CD4-positive, alpha-beta T cell treated with Interleukin-15 for 4 hours (primary cell): Measurements from ENCODE around the gene KIF18B.
A peak's percentile ranks its signal among the peaks of the same experiment; 100 is the strongest.

Experiments
- DNase-seq: peaks from one replicate; pipeline ENCODE4 v3.0.0-alpha.2; 2020; ENCODE audit warnings: low spot score

Gene KIF18B

GRCh38 chr17:44947461-44948314 is at the start of gene KIF18B:
Gene KIF18B, minus strand, starts transcription at chr17:44947773. Its CDS starts 11,429 bp downstream, at chr17:44936344.
- peak; percentile 92 for DNase-seq

DNA sequence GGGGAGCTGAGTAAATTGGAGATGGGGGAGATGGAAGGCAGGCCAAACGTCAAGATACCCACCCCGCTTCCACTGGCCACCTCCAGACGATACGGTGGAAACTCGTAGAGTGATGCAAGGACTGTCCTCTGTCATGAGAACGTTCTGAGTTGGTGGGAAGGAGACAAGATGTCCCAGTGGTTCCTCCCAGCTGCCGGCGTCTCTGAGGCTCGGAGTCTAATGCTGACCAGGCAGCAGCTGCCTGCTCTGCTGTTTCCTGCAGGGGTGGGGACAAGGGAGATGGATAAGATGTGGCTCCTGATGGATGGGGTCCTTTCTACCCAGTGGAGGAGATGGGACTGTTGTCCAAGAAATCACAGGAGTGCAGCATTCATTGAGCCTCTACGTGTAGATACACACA is 48.7 kb upstream of the KIF18B start:
- DNase-seq: no peak

- no peak for DNase-seq
These were observed 47.9 kb upstream of the KIF18B start for GRCh38 chr17:44995436-44996001.

DNA sequence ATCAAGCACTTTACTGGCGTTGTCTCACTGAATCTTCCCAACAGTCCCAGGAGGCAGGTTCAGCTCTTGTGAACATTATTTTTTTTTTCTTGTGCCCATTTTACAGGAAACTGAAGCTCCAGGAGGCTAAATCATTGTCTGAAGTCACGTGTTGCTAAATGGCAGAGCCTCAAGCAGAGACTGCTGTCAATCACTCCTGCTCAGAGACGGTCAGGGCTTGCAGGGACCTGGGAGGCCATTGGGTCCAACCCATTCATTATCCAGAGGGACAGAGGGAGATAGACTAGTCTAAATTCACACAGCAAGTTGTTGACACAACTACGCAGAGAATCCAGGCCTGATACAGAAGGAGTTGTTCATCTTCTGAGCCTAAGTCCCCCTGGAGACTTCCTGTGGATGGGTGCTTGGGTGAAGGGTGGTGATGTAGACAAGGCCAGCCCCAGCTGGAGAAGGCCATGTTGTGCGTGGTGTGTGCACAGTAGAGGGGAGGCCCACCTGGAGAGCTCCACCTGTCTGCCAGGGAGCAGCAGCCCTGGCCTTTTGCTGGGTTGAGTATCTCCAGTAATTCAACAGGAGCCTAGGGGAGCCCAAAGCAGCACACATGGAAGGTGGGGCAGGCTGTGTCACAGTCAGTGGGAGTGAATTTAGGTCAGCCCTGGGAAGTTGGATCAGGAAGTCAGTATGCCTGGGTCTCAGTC is 44.8 kb upstream of the KIF18B start:
- no peak for DNase-seq

DNA sequence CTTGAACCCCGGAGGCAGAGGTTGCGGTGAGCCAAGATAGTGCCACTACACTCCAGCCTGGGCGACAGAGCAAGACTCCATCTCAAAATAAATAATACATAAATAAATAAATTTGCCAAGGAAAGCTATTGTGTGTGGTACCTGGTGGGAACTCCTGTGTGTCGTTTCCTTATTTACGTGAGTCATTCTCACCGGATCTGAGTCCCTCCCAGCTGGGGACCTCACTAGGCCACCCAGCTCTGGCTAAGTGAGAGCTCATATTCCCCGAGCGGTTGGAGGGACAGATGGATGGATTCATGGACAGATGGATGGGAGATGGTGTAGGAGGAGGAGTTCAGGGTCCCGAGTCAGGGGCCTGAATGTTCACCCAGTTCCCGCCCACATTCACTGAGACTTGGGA is 43.4 kb upstream of the KIF18B start:
- DNase-seq: no peak

DNA sequence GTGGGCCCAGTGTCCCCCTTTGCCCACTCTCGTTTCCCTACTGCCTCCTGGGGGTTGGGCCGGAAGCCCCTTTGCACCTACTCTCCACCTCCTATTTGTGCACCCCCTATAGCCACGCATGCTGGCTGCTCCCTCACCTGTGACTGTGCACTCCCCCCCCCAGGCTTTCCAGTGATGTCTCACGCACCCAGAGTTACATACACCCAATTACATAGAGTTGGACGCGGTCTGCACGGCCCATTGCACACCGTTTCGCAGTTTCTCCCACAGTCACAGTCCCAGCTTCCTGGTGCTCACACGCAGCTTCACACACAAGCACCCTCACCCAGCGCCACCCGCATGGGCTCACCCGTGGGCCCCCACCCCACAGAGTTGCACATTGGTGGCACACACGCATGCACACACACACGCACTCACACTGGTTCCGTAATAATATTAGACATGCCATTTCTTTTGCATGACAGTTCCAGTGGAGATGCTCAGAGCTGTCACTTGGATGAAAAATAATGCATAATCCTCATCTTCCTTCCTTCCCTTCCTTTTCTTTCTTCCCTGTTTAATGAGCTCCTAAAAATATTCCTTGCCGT is 42.1 kb upstream of the KIF18B start:
- no peak for DNase-seq

GRCh38 chr17:44988044-44988942 is 40.7 kb upstream of the KIF18B start:
- no peak for DNase-seq

GRCh38 chr17:44983563-44983962 is 36.0 kb upstream of the KIF18B start:
- no peak for DNase-seq

DNA sequence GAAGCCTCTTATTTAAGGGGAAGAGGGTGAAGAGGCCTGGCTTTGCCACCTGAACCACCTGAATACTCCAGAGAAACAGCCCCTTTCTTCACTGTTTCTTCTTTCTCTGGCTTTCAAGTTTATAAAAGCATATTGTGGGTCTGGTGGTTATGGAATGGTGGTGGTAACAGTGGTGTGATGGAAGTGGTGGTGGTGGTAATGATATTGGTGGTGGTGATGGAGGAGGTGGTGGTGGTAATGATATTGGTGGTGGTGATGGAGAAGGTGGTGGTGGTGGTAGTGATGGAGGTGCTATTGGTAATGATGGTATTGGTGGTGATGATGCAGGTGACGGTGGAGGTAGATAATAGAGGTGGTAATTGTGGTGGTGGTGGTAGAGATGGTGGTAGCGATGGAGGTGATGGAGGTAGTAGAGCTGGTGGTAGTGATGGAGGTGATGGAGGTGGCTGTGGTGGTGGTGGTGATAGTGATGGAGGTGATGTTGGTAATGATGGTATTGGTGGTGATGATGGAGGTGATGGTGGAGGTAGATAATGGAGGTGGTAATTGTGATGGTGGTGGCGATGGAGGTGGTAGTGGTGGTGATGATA is 34.6 kb upstream of the KIF18B start:
- DNase-seq: no peak

DNA sequence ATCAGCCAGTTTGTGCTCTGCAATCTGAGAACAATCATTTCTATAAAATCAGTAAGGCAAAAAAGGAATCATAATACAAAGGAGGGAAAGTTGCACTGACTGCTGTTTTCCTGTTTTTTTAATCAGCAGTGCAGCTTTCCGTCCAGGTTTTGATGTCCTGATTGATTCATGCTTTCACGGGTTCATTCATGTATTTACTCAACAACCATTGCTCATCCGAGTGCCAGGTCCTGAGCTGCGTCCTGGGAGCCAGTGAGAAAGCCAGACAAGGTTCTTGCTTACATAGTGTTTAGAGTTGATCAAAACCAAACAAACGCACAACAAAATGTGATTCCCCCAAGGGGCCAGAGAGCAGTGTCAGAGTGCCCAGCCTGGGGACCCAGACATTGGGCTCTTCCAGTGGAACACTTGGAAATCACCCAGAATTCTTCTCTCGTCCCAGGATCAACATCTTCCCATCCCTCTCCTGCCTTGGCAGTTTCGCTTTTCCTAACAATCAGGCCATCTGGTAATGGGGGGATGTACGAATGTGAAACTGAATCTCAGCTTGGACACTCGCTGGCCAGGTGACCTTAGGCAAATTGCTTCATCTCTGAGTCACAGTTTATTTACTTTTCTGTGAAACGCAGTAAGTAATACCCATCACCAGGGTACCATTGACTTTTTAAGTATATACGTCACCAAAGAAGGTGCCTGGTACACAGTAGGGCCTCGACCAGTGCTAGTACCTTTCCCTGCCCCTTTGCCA is 33.8 kb upstream of the KIF18B start:
- DNase-seq: no peak

GRCh38 chr17:44979426-44979995 is 31.9 kb upstream of the KIF18B start:
- no peak for DNase-seq

- DNase-seq: no peak
These were observed 31.2 kb upstream of the KIF18B start for GRCh38 chr17:44978807-44979206.

GRCh38 chr17:44977814-44978550 is 30.4 kb upstream of the KIF18B start:
- no peak for DNase-seq

- no peak for DNase-seq
These were observed 29.5 kb upstream of the KIF18B start for GRCh38 chr17:44977065-44977464.

DNA sequence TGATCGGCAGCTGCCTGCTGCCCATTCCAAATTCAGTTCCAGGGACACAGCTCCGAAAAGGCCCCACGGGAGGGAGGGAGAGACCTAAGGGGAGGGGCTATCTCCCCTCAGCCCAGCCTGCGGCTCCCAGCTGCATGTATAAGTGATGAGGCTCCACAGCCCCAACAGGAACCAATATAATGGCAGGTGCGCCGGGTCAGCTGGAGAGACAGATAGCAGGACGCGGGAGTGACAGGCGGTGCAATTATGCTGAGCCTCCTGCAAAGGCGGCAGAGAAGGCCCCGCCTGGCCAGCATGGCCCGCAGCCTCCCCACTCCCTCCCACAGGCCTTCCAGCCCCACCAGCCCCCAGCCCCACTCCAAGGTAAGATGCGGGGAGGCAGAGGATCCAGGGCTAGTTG is 28.6 kb upstream of the KIF18B start:
- no peak for DNase-seq

GRCh38 chr17:44972953-44973352 is 25.4 kb upstream of the KIF18B start:
- DNase-seq: no peak

DNA sequence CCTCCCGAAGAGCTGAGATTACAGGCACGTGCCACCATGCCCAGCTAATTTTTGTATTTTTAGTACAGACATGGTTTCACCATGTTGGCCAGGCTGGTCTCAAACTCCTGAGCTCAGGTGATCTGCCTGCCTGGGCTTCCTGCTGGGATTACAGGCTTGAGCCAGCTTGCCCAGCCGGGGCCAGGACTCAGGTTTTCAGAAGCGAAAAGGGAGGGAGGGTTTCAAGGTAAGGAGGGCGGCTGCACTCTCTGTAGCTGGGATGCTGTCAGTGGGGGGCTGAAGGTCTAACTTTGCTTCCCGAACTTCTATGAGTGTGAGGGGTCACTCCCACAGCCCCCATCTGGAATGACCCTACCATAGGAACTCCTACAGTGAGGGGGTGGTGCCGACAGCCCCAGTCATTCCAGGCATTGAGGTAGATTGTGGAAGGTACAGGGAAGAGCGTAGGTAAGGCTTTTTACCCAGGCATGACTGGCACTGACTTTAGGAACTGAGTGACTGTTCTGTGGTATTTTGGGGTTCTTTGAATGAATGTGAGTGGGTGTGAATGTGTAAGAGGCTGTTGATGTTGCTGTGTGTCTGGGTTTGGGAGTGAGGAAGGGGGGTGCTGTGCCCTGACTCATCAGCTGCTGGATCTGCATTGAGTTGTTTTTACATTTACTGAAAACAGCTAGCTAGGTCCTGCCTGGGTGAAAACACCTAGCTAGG is 24.4 kb upstream of the KIF18B start:
- DNase-seq: peak; percentile 26

DNA sequence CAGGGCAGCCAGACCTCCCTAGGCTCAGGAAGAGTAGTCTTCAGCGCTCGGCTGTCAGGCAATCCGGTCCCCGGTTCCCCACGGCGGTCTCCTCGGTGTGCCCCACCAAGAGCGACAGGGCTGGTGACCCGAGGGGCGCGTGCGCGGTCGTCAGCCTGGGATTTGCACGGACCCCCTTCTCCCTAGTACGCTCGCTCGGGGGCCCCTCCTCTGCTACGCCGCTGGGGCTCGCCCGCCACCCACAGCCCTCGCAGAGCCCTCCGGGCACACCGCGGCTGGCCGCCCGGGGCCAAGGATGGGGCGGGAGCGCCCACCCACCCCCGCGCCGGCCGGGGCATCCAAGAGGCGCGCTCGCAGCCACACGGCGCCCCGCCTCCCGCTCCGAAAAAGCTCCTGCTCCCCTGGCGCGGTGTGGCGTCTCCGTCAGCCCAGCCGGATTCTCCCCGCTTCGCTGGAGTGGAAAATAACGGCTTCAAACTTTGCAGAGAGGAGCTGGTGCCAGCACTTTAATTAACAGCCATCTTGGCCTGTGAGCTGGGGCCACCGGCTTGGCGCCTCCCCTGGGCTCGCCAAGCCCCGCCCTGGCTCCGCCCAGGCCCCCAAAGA is 22.7 kb upstream of the KIF18B start:
- DNase-seq: no peak
